Neural cell (in vitro differentiated cells): ENCODE data around the gene CACNA1B.

ENCODE experiments used
- EP300 ChIP-seq: fragments of 450-650 bp; conservative IDR thresholded peaks from 2 replicates; pipeline ENCODE4 v1.6.1; 2014; ENCODE audit warnings: antibody characterized with exemption, mild to moderate bottlenecking, moderate library complexity; ENCODE audit not compliant: poor library complexity, severe bottlenecking
- POLR2AphosphoS5 ChIP-seq: IDR thresholded peaks from 2 replicates; pipeline ENCODE4 v1.6.1; 2012
- TF ChIP-seq, protein P1 (sequence below): fragments of 450-650 bp; IDR thresholded peaks from 2 replicates; pipeline ENCODE4 v1.5.1; 2014; ENCODE audit warnings: antibody characterized with exemption, mild to moderate bottlenecking, moderate library complexity; ENCODE audit not compliant: poor library complexity, severe bottlenecking
- TF ChIP-seq, protein P2 (sequence below): IDR thresholded peaks from 2 replicates; pipeline ENCODE4 v1.6.1; 2012; ENCODE audit warnings: borderline replicate concordance

DNA sequence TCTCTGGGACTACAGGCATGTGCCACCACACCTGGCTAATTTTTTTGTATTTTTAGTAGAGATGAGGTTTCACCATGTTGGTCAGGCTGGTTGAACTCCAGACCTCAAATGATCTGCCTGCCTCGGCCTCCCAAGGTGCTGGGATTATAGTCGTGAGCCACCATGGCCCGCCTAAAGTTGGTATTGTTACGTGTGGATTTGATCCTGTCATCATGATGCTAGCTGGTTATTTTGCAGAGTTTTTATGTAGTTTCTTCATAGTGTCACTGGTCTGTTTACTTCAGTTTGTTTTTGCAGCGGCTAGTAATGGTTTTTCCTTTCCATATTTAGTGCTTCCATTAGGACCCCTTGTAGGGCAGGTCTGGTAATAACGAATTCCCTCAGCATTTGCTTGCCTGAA lies 85.9 kb downstream of the CACNA1B start:
- TF ChIP-seq EP300 (no peak), POLR2AphosphoS5 (no peak)
- TF ChIP-seq, protein P1, sequence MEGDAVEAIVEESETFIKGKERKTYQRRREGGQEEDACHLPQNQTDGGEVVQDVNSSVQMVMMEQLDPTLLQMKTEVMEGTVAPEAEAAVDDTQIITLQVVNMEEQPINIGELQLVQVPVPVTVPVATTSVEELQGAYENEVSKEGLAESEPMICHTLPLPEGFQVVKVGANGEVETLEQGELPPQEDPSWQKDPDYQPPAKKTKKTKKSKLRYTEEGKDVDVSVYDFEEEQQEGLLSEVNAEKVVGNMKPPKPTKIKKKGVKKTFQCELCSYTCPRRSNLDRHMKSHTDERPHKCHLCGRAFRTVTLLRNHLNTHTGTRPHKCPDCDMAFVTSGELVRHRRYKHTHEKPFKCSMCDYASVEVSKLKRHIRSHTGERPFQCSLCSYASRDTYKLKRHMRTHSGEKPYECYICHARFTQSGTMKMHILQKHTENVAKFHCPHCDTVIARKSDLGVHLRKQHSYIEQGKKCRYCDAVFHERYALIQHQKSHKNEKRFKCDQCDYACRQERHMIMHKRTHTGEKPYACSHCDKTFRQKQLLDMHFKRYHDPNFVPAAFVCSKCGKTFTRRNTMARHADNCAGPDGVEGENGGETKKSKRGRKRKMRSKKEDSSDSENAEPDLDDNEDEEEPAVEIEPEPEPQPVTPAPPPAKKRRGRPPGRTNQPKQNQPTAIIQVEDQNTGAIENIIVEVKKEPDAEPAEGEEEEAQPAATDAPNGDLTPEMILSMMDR, result no peak
- TF ChIP-seq, protein P2, sequence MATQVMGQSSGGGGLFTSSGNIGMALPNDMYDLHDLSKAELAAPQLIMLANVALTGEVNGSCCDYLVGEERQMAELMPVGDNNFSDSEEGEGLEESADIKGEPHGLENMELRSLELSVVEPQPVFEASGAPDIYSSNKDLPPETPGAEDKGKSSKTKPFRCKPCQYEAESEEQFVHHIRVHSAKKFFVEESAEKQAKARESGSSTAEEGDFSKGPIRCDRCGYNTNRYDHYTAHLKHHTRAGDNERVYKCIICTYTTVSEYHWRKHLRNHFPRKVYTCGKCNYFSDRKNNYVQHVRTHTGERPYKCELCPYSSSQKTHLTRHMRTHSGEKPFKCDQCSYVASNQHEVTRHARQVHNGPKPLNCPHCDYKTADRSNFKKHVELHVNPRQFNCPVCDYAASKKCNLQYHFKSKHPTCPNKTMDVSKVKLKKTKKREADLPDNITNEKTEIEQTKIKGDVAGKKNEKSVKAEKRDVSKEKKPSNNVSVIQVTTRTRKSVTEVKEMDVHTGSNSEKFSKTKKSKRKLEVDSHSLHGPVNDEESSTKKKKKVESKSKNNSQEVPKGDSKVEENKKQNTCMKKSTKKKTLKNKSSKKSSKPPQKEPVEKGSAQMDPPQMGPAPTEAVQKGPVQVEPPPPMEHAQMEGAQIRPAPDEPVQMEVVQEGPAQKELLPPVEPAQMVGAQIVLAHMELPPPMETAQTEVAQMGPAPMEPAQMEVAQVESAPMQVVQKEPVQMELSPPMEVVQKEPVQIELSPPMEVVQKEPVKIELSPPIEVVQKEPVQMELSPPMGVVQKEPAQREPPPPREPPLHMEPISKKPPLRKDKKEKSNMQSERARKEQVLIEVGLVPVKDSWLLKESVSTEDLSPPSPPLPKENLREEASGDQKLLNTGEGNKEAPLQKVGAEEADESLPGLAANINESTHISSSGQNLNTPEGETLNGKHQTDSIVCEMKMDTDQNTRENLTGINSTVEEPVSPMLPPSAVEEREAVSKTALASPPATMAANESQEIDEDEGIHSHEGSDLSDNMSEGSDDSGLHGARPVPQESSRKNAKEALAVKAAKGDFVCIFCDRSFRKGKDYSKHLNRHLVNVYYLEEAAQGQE, result no peak
